Caco-2 (cell line): Measurements from ENCODE around the gene CNIH2. TPM values are rescaled to one million over a fixed set of nuclear protein-coding genes. Genes with fewer than 3 reads are reported as not detected.

Experiments
- BruUV-seq: library from RNA; stranded (reverse); fragments of 400-500 nt; replicated peaks from 2 replicates; lab custom pipeline; 2021; lab: Mats Ljungman, UMichigan
- CTCF ChIA-PET: fragments of 300-600 bp; sonication (Branson Sonifier 250); formaldehyde crosslinking; loops from one replicate; lab custom pipeline; 2022; ENCODE audit warnings: antibody characterized with exemption; lab: Charles Lee
- POLR2A ChIA-PET: fragments of 300-600 bp; sonication (Branson Sonifier 250); formaldehyde crosslinking; loops from one replicate; lab custom pipeline; 2022; ENCODE audit warnings: antibody characterized with exemption; lab: Charles Lee
- DNase-seq, 2 experiments: peaks; one replicate each; pipeline versions ENCODE4 v3.0.0 to v3.0.0-alpha.2; 2020 to 2022
- H3K27me3 ChIP-seq: replicated peaks from 2 replicates; pipeline ENCODE4 v1.6.0; 2011; ENCODE audit warnings: low read length; ENCODE audit not compliant: control insufficient read depth, insufficient read depth
- H3K36me3 ChIP-seq: 2 replicates; pipeline ENCODE4 v1.5.1; 2011; ENCODE audit warnings: low read length; ENCODE audit not compliant: control insufficient read depth, insufficient read depth
- H3K4me1 ChIP-seq: fragments of 250-450 bp; sonication (Bioruptor Pico); 2 replicates; pipeline ENCODE4 v1.5.1; 2020; ENCODE audit warnings: mild to moderate bottlenecking
- H3K4me3 ChIP-seq: 2 replicates; pipeline ENCODE4 v1.5.1; 2011; ENCODE audit warnings: low read depth, mild to moderate bottlenecking, control low read depth, low read length
- H3K9me3 ChIP-seq: fragments of 250-450 bp; sonication (Bioruptor Pico); 2 replicates; pipeline ENCODE4 v1.5.1; 2020; ENCODE audit warnings: mild to moderate bottlenecking, moderate library complexity
- H3K27ac Mint-ChIP-seq: one replicate; pipeline ENCODE4 v1.8.0; 2022; ENCODE audit warnings: mixed read lengths; ENCODE audit not compliant: unreplicated experiment
- H3K27me3 Mint-ChIP-seq: one replicate; pipeline ENCODE4 v1.8.0; 2022; ENCODE audit warnings: mixed read lengths; ENCODE audit not compliant: insufficient read depth, unreplicated experiment
- H3K36me3 Mint-ChIP-seq: one replicate; pipeline ENCODE4 v1.8.0; 2022; ENCODE audit warnings: mild to moderate bottlenecking, mixed read lengths; ENCODE audit not compliant: insufficient read depth, unreplicated experiment
- H3K4me1 Mint-ChIP-seq: one replicate; pipeline ENCODE4 v1.8.0; 2022; ENCODE audit warnings: low read depth, mixed read lengths; ENCODE audit not compliant: unreplicated experiment
- H3K4me3 Mint-ChIP-seq: one replicate; pipeline ENCODE4 v1.8.0; 2022; ENCODE audit warnings: mild to moderate bottlenecking, moderate library complexity, mixed read lengths; ENCODE audit not compliant: unreplicated experiment
- H3K9me3 Mint-ChIP-seq: one replicate; pipeline ENCODE4 v1.8.0; 2022; ENCODE audit warnings: mixed read lengths; ENCODE audit not compliant: unreplicated experiment
- intact Hi-C: fragments of 100-400 bp; cut with micrococcal nuclease; formaldehyde crosslinking; loops from one replicate; pipeline ENCODE4 v1.10.0; 2022; ENCODE audit not compliant: unreplicated experiment
- total RNA-seq: library from RNA; stranded (reverse); gene quantifications from 2 replicates; pipeline ENCODE4 v1.2.3, GENCODE V29; 2022
- TF ChIP-seq, protein P1 (sequence below), 2 experiments: fragments of 200-600 bp in 1 of 2; IDR thresholded peaks; 1 replicate in 1 of 2; 2 replicates in 1 of 2; pipeline versions ENCODE4 v1.5.1 to v1.8.0; 2011 to 2022; ENCODE audit warnings: antibody characterized with exemption in 1 of 2, control low read depth in 1 of 2, inconsistent platforms in 1 of 2, low read depth in 1 of 2, low read length in 1 of 2, mild to moderate bottlenecking in 1 of 2, moderate library complexity in 1 of 2; ENCODE audit not compliant: insufficient read depth in 1 of 2, severe bottlenecking in 1 of 2, unreplicated experiment in 1 of 2

CNIH2 gene
- total RNA-seq, 1 experiment from 2014 or later = 6.1 TPM

DNA sequence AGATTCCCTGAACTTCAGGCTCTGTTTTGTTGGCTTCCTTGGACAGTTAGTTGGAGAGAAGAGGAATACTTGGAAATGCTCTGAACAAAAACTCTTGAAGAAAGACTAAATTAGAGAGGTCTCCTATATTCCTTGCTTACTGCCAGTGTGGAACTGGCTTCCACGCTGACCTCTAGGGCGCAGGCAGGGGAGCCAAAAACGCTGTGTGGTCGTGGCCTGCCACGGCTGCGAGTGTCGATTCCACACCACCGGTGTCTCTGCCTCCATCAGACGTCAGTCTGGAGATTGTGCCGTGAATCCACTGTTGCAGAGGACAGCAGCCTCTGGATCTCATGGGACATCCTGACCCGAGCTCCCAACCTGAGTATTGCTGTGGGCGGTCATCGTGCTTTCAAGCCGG lies 47.0 kb upstream of the CNIH2 start:
- POLR2A ChIA-PET = no interaction called here
- intact Hi-C loops = no loop called here

DNA sequence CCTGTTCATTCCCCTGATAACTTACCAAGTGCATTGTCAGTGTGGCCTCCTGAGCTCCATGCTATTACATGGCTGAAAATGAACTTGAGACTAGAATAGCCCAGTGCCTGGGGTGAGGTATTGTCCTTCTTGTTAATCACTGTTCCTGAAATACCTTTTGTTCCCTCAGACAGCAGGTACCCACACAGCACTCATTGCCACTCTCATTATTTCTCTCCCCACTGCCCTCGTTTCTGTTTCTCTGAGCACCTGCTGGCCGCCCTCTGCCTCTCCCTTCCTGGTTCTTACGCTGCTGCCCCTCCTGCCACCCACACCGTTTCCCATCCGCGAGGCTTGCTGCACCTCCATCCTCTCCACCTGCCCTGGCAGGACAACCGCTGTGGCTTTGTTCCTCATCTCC lies 46.4 kb upstream of the CNIH2 start:
- no peaks in the 10 kb centered on the region for H3K4me1 ChIP-seq
- no peaks in the 10 kb centered on the region for H3K9me3 Mint-ChIP-seq
- no peaks in the 10 kb centered on the region for H3K27me3 Mint-ChIP-seq
- H3K4me1 Mint-ChIP-seq = no peaks in the 10 kb centered on the region
- TF ChIP-seq, protein P1, sequence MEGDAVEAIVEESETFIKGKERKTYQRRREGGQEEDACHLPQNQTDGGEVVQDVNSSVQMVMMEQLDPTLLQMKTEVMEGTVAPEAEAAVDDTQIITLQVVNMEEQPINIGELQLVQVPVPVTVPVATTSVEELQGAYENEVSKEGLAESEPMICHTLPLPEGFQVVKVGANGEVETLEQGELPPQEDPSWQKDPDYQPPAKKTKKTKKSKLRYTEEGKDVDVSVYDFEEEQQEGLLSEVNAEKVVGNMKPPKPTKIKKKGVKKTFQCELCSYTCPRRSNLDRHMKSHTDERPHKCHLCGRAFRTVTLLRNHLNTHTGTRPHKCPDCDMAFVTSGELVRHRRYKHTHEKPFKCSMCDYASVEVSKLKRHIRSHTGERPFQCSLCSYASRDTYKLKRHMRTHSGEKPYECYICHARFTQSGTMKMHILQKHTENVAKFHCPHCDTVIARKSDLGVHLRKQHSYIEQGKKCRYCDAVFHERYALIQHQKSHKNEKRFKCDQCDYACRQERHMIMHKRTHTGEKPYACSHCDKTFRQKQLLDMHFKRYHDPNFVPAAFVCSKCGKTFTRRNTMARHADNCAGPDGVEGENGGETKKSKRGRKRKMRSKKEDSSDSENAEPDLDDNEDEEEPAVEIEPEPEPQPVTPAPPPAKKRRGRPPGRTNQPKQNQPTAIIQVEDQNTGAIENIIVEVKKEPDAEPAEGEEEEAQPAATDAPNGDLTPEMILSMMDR (IDR thresholded peaks at IDR 0.05; ENCODE audit: insufficient read depth in 1 of 2, low read depth in 1 of 2, low read length in 1 of 2, severe bottlenecking in 1 of 2, unreplicated experiment in 1 of 2) = no peak
- H3K27ac Mint-ChIP-seq = no peak overlapping the region
- H3K36me3 ChIP-seq = no peaks in the 10 kb centered on the region; the same call in 1 of the 2 replicates
- no TSS peak for BruUV-seq
- H3K9me3 ChIP-seq = no peaks in the 10 kb centered on the region
- H3K4me3 Mint-ChIP-seq = no peak overlapping the region
- DNase-seq = no peak
- no peaks in the 10 kb centered on the region for H3K27me3 ChIP-seq
- peaks cover 74% of the 10 kb centered on the region for H3K36me3 Mint-ChIP-seq
- ChIA-PET CTCF (no interaction called here), POLR2A (no interaction called here)
- H3K4me3 ChIP-seq = no peak overlapping the region
- intact Hi-C loops = no loop called here

More for the DNA sequence above, 47.0 kb upstream of the CNIH2 start:
- Mint-ChIP-seq H3K4me3 (no peak overlapping the region), H3K27ac (no peak overlapping the region), H3K9me3 (no peaks in the 10 kb centered on the region), H3K27me3 (no peaks in the 10 kb centered on the region), H3K36me3 (peaks cover 77% of the 10 kb centered on the region), H3K4me1 (no peaks in the 10 kb centered on the region)
- H3K4me3 ChIP-seq = no peak overlapping the region
- CTCF ChIA-PET = no interaction called here
- TF ChIP-seq, protein P1 (IDR thresholded peaks at IDR 0.05; ENCODE audit: insufficient read depth in 1 of 2, low read depth in 1 of 2, low read length in 1 of 2, severe bottlenecking in 1 of 2, unreplicated experiment in 1 of 2) = no peak
- no peaks in the 10 kb centered on the region for H3K27me3 ChIP-seq
- no TSS peak for BruUV-seq
- H3K4me1 ChIP-seq = no peaks in the 10 kb centered on the region
- no peaks in the 10 kb centered on the region; the same call in 1 of the 2 replicates for H3K36me3 ChIP-seq
- no peak for DNase-seq
- H3K9me3 ChIP-seq = no peaks in the 10 kb centered on the region

DNA sequence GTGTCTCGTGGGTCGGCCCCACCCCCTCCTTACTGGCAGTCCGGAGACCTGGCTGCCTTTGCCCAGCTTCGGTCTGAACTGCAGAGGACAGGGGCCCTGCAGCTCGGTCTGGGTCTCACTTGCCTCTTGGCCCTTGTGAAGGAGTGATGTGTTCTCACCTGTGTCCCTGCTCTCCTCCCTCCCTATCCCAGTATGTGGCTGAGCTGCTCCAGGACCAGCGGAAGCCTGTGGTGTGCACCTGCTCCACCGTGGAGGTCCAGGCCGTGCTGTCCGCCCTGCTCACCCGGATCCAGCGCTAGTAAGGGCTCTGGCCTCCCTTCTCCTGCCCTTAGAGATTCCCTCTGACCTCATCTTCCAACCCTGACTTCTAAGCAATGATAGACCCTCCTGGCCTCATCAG lies 45.2 kb upstream of the CNIH2 start:
- H3K4me3 Mint-ChIP-seq = no peak overlapping the region
- H3K36me3 Mint-ChIP-seq = peaks cover 74% of the 10 kb centered on the region
- TF ChIP-seq, protein P1 (IDR thresholded peaks at IDR 0.05; ENCODE audit: insufficient read depth in 1 of 2, low read depth in 1 of 2, low read length in 1 of 2, severe bottlenecking in 1 of 2, unreplicated experiment in 1 of 2) = no peak
- no peaks in the 10 kb centered on the region; the same call in 1 of the 2 replicates for H3K36me3 ChIP-seq
- no peaks in the 10 kb centered on the region for H3K4me1 Mint-ChIP-seq
- H3K27ac Mint-ChIP-seq = no peak overlapping the region
- H3K27me3 Mint-ChIP-seq = no peaks in the 10 kb centered on the region
- no peaks in the 10 kb centered on the region for H3K9me3 Mint-ChIP-seq
- no peaks in the 10 kb centered on the region for H3K27me3 ChIP-seq
- CTCF ChIA-PET = no interaction called here
- POLR2A ChIA-PET = no interaction called here
- no peak for DNase-seq
- no peak overlapping the region for H3K4me3 ChIP-seq
- no TSS peak for BruUV-seq
- intact Hi-C loops = no loop called here
- no peaks in the 10 kb centered on the region for H3K9me3 ChIP-seq
- no peaks in the 10 kb centered on the region for H3K4me1 ChIP-seq
